Measurements from ENCODE around the gene GJB6. TPM values are rescaled to one million over a fixed set of nuclear protein-coding genes. Genes with fewer than 3 reads are reported as not detected.

The GJB6 gene
- total RNA-seq, 1 experiment from 2014 or later: not detected

DNA sequence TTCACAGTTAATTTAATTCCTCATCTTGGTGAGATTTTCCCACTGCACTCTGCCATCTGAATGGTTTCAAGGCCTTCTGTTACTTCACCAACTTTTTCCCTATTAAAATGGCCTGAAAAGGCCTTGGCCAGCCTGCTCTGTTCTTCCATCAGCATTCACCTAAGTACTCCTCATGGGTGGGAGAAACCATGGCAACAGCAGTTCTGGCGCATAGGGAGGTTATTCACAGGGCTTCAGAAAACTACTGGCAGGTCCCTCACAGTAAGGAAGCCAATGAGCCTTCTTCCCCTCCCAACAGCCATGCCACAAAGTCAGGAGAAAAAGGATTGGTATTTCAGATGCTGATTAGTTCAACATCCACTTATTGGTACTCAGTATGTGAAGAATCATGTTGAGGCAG is 22.2 kb downstream of the GJB6 start:
- peaks cover 6% of the 10 kb centered on the region; the same call in 1 of the 2 replicates for H3K4me1 Mint-ChIP-seq
- no peak overlapping the region for H3K4me3 Mint-ChIP-seq
- no peaks in the 10 kb centered on the region for H3K36me3 Mint-ChIP-seq
- POLR2A ChIA-PET: no interaction called here
- H3K9me3 Mint-ChIP-seq: peaks cover 15% of the 10 kb centered on the region; the same call in 1 of the 2 replicates
- CTCF ChIA-PET: interaction anchor here (1.2 to 1.9 kb wide), 2 partner anchors 12 to 84 kb away, joined by 5 to 7 read pairs; no protein-coding TSS in a partner anchor
- DNase-seq (ENCODE audit: low spot score) (no peak), ATAC-seq (no peak)
- no peak overlapping the region for H3K27ac Mint-ChIP-seq
- no peaks in the 10 kb centered on the region; the same call in 1 of the 2 replicates for H3K27me3 Mint-ChIP-seq (ENCODE audit: low read depth)
- TF ChIP-seq, protein P1, sequence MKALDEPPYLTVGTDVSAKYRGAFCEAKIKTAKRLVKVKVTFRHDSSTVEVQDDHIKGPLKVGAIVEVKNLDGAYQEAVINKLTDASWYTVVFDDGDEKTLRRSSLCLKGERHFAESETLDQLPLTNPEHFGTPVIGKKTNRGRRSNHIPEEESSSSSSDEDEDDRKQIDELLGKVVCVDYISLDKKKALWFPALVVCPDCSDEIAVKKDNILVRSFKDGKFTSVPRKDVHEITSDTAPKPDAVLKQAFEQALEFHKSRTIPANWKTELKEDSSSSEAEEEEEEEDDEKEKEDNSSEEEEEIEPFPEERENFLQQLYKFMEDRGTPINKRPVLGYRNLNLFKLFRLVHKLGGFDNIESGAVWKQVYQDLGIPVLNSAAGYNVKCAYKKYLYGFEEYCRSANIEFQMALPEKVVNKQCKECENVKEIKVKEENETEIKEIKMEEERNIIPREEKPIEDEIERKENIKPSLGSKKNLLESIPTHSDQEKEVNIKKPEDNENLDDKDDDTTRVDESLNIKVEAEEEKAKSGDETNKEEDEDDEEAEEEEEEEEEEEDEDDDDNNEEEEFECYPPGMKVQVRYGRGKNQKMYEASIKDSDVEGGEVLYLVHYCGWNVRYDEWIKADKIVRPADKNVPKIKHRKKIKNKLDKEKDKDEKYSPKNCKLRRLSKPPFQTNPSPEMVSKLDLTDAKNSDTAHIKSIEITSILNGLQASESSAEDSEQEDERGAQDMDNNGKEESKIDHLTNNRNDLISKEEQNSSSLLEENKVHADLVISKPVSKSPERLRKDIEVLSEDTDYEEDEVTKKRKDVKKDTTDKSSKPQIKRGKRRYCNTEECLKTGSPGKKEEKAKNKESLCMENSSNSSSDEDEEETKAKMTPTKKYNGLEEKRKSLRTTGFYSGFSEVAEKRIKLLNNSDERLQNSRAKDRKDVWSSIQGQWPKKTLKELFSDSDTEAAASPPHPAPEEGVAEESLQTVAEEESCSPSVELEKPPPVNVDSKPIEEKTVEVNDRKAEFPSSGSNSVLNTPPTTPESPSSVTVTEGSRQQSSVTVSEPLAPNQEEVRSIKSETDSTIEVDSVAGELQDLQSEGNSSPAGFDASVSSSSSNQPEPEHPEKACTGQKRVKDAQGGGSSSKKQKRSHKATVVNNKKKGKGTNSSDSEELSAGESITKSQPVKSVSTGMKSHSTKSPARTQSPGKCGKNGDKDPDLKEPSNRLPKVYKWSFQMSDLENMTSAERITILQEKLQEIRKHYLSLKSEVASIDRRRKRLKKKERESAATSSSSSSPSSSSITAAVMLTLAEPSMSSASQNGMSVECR (CRISPR knock-in tag; IDR thresholded peaks at IDR 0.05; ENCODE audit: borderline replicate concordance): no peak
- no peak for TF ChIP-seq OVOL2 (CRISPR knock-in tag; IDR thresholded peaks at IDR 0.05; ENCODE audit: borderline replicate concordance)
- TF ChIP-seq, protein P2, sequence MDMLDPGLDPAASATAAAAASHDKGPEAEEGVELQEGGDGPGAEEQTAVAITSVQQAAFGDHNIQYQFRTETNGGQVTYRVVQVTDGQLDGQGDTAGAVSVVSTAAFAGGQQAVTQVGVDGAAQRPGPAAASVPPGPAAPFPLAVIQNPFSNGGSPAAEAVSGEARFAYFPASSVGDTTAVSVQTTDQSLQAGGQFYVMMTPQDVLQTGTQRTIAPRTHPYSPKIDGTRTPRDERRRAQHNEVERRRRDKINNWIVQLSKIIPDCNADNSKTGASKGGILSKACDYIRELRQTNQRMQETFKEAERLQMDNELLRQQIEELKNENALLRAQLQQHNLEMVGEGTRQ (CRISPR knock-in tag; IDR thresholded peaks at IDR 0.05): no peak
- no peak for TF ChIP-seq CDX4 (CRISPR knock-in tag; IDR thresholded peaks at IDR 0.05; ENCODE audit: borderline replicate concordance)
- TF ChIP-seq JAZF1 (CRISPR knock-in tag; IDR thresholded peaks at IDR 0.05): no peak
- no peak for TF ChIP-seq ATF1 (CRISPR knock-in tag; IDR thresholded peaks at IDR 0.05)
- no peak for TF ChIP-seq ESRRA (CRISPR knock-in tag; IDR thresholded peaks at IDR 0.05; ENCODE audit: borderline replicate concordance)
- no peak for TF ChIP-seq JUN (CRISPR knock-in tag; IDR thresholded peaks at IDR 0.05)
- no peak for TF ChIP-seq FOXJ3 (CRISPR knock-in tag; IDR thresholded peaks at IDR 0.05; ENCODE audit: borderline replicate concordance)
- TF ChIP-seq ZNF138 (CRISPR knock-in tag; conservative IDR thresholded peaks at IDR 0.05): no peak
- no peak for TF ChIP-seq NFATC4 (CRISPR knock-in tag; IDR thresholded peaks at IDR 0.05)
- no peak for TF ChIP-seq ZNF416 (CRISPR knock-in tag; IDR thresholded peaks at IDR 0.05)
- no peak for TF ChIP-seq STAT6 (CRISPR knock-in tag; conservative IDR thresholded peaks at IDR 0.05; ENCODE audit: low read depth)
- TF ChIP-seq NFYB (CRISPR knock-in tag; conservative IDR thresholded peaks at IDR 0.05; ENCODE audit: low read depth): no peak

DNA sequence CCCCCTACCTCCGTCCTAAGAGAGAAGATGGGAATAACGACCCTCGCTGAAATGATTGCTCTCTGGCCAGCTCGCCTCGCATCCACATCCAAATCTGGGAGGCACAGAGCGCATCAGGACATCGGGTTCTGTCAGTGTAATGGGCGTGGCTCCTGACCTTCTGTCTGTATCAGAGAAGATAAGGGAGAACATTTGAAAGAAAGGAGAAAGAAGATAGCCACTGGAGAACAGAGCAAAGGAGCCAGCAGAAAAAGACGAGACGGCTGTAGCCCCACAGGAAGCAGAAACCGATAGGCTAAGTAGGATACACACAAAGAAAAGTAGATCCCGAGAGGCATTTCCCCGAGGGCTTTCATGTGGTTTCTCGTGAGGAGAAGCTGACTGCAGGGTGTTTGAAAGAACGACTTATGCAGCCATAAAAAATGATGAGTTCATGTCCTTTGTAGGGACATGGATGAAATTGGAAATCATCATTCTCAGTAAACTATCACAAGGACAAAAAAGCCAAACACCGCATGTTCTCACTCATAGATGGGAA is 25.4 kb downstream of the GJB6 start:
- Mint-ChIP-seq H3K27ac (no peak overlapping the region), H3K27me3 (ENCODE audit: low read depth) (no peaks in the 10 kb centered on the region), H3K36me3 (peaks cover under 1% of the 10 kb centered on the region; the same call in 1 of the 2 replicates), H3K4me3 (no peak overlapping the region), H3K9me3 (peaks cover 12% of the 10 kb centered on the region), H3K4me1 (no peaks in the 10 kb centered on the region)
- TF ChIP-seq, protein P3, sequence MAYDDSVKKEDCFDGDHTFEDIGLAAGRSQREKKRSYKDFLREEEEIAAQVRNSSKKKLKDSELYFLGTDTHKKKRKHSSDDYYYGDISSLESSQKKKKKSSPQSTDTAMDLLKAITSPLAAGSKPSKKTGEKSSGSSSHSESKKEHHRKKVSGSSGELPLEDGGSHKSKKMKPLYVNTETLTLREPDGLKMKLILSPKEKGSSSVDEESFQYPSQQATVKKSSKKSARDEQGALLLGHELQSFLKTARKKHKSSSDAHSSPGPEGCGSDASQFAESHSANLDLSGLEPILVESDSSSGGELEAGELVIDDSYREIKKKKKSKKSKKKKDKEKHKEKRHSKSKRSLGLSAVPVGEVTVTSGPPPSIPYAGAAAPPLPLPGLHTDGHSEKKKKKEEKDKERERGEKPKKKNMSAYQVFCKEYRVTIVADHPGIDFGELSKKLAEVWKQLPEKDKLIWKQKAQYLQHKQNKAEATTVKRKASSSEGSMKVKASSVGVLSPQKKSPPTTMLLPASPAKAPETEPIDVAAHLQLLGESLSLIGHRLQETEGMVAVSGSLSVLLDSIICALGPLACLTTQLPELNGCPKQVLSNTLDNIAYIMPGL (CRISPR knock-in tag; IDR thresholded peaks at IDR 0.05): no peak
- TF ChIP-seq MXD4 (CRISPR knock-in tag; IDR thresholded peaks at IDR 0.05; ENCODE audit: borderline replicate concordance) (no peak), CDX4 (CRISPR knock-in tag; IDR thresholded peaks at IDR 0.05; ENCODE audit: borderline replicate concordance) (no peak)
- DNase-seq (ENCODE audit: low spot score): no peak
- ChIA-PET POLR2A (no interaction called here), CTCF (interaction anchor here (0.9 to 1.8 kb wide), 2 partner anchors 9 to 10 kb away, joined by 7 to 11 read pairs; no protein-coding TSS in a partner anchor)
- ATAC-seq: no peak

Measured in WTC11 (cell line).